ENCODE measurements around the gene SVOP.

The SVOP gene, protein sequence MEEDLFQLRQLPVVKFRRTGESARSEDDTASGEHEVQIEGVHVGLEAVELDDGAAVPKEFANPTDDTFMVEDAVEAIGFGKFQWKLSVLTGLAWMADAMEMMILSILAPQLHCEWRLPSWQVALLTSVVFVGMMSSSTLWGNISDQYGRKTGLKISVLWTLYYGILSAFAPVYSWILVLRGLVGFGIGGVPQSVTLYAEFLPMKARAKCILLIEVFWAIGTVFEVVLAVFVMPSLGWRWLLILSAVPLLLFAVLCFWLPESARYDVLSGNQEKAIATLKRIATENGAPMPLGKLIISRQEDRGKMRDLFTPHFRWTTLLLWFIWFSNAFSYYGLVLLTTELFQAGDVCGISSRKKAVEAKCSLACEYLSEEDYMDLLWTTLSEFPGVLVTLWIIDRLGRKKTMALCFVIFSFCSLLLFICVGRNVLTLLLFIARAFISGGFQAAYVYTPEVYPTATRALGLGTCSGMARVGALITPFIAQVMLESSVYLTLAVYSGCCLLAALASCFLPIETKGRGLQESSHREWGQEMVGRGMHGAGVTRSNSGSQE

GRCh38 chr12:109020796-109021380 lies at the start of gene SVOP:
Gene SVOP, minus strand, starts transcription at chr12:109021068. Its CDS starts 200 bp downstream, at chr12:109020868.
- no peak for TF ChIP-seq CTCF (IDR thresholded peaks at IDR 0.05; ENCODE audit: low read depth, low read length, missing control alignments)
- H3K4me3 ChIP-seq (replicated peaks; ENCODE audit: low read depth, low read length): no peak within 1 kb of the TSS
- peak; percentile 42 for DNase-seq (ENCODE audit: extremely low read depth, low read depth)

DNA sequence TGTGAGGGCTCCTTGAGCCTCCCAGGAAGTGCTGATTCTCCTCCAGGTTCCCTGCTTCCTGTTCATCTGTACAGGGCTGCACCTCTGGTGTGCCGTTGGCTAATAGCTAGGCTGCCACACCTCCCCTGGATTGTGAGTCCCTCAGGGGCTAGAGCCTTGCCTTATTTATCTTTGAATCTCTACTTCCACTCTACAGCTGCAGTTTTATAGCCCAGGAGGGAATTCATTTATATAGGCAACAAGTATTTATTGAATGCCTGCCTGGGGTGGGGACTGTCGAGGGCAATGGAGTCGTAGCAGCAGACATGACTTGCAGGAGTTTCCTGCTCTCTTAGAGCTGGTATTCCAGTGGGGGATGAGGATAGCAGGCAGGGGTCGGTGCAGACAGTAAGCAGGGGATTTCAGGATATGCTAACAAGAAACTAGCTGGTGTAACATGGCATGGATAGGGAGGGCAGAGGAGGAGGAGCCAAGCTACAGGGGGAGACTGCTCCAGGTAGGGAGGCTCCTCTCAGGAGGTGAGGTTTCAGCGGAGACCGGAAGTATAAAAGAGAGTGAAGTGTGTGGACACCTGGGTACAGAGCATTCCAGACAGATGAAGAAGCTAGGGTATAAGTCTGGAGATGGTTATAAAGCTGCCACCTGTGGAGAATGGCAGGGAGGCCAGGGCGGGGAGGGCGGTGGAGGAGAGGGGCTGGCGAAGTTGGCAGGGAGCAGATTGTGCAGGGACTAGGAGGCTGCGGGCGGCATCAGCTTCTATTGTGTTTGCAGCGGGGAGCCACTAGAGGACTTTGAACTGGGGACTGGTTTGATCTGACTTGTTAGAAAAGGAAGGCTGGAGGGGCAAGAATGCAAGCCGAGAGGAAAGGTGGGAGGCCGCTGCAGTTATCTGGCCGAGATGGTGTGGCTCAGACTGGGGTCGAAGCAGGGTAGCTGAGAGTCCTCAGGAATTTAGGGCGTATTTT lies 48.7 kb upstream of the SVOP start:
- TF ChIP-seq CTCF (IDR thresholded peaks at IDR 0.05; ENCODE audit: low read depth, low read length, missing control alignments): no peak
- DNase-seq (ENCODE audit: extremely low read depth, low read depth): no peak
- H3K4me3 ChIP-seq (replicated peaks; ENCODE audit: low read depth, low read length): no peak overlapping the region

GRCh38 chr12:109065853-109066193 lies 45.0 kb upstream of the SVOP start:
- DNase-seq (ENCODE audit: extremely low read depth, low read depth): no peak
- H3K4me3 ChIP-seq (replicated peaks; ENCODE audit: low read depth, low read length): no peak overlapping the region
- TF ChIP-seq CTCF (IDR thresholded peaks at IDR 0.05; ENCODE audit: low read depth, low read length, missing control alignments): no peak

DNA sequence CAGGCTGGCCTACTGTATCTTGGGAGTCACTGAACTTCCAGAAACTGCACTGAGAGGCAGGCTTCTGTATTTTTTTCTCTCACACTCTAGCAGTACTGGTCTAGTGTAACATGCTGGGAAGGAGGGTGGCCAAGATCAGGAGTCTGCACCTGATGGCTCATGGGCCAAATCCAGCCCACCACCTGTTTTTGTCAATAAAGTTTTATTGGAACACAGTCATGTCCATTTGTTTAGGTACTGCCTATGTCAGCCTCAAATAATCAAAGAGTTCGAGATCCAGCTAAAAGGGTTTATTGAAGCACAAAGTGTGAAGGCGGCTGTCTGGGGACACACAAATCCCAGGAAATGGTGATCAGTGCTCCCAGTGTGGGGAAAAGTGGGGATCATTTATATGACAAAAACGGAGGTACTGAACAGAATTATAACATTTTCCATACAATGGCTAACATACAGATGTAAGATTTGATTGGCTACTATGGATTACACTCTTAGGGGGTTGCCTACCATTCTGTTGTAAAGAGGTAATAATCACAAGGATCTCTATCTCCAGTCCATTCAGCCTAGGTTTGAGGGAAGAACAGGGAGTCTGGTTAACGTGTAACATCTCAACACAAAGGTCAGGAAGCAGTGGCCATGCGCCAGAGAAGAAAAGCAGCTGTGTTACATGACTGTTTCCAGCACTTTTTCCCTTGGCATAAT lies 44.4 kb upstream of the SVOP start:
- no peak for DNase-seq (ENCODE audit: extremely low read depth, low read depth)
- no peak for TF ChIP-seq CTCF (IDR thresholded peaks at IDR 0.05; ENCODE audit: low read depth, low read length, missing control alignments)

DNA sequence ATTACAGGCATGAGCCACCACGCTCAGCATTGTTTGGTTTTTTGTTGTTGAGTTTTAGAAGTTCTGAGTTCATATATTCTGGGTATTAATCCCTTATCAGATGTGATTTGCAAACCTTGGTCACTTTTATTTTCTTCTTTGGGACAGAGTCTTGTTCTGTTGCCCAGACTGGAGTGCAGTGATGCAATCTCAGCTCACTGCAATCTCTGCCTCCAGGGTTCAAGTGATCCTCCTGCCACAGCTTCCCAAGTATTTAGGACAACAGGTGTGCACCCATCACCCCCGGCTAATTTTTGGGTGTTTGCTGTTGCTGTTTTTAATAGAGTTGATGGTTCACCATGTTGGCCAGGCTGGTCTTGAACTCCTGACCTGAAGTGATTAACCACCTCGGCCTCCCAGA lies 43.3 kb upstream of the SVOP start:
- H3K4me3 ChIP-seq (replicated peaks; ENCODE audit: low read depth, low read length): no peak overlapping the region
- TF ChIP-seq CTCF (IDR thresholded peaks at IDR 0.05; ENCODE audit: low read depth, low read length, missing control alignments): no peak
- DNase-seq (ENCODE audit: extremely low read depth, low read depth): no peak

More for the DNA sequence above, 44.4 kb upstream of the SVOP start:
- no peak overlapping the region for H3K4me3 ChIP-seq (replicated peaks; ENCODE audit: low read depth, low read length)

DNA sequence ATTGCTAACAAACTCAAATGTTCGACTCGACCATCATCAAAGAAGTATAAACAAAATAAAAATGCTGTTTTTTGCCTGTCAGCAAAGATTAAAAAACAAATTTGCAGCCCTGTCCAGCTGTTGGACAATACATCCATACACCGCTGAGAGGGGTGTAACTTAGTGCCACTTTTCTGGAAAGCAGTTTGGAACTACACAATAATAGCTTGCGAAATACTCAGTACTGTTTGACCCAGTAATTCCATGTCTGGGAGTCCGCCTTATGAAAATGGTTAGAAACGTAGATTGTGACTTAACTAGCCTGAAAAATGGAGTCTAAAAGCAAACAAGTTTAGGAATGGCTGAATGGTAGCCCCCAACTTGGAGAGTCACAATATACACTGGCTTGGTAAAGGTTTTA lies 37.9 kb upstream of the SVOP start:
- TF ChIP-seq CTCF (IDR thresholded peaks at IDR 0.05; ENCODE audit: low read depth, low read length, missing control alignments): no peak
- no peak for DNase-seq (ENCODE audit: extremely low read depth, low read depth)
- H3K4me3 ChIP-seq (replicated peaks; ENCODE audit: low read depth, low read length): no peak overlapping the region
